ENCODE data around the gene BNC2.

Gene BNC2

DNA sequence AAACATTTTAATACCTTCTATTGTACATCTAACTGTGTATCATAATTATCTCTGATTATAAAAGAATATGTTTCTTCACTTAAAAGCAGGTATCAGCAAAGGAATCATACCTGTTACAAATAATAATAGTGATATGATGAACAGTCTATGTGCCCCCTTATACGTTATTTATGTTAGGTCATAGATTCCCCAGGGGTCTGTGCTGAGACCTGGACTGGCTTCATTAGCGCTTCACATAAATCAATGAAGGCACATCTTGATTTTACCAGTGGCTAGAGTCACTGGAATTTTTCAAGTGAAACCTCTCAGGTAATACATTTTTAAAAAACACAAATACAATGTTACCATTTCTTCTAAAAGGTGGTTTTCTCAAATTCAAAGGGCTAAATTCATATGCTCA, 275.2 kb downstream of the BNC2 start:
- no peak for DNase-seq (ENCODE audit: low spot score)

GRCh38 chr9:16594787-16595186, 275.7 kb downstream of the BNC2 start:
- no peak for DNase-seq (ENCODE audit: low spot score)

GRCh38 chr9:16593746-16594145, 276.7 kb downstream of the BNC2 start:
- DNase-seq (ENCODE audit: low spot score), result no peak

GRCh38 chr9:16591092-16591491, 279.4 kb downstream of the BNC2 start:
- no peak for DNase-seq (ENCODE audit: low spot score)

DNA sequence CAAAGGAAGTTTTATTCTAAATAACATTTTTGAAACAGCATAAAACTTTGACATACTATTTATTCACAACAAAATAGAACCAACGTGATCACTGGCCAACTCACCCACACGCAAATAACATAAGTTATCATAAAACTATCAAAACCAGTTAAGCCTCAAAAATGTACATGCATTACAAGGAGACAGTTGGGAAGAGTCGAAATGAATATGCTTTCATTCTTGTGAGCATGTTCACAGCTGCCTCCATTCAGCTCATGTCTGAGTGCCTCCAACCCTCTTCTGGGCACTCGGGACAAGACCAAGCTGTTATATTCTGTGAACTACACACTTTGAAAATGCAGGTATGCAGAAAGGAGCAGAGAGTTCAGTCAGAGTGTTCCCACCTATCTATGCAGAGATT, 284.9 kb downstream of the BNC2 start:
- DNase-seq (ENCODE audit: low spot score), result no peak

DNA sequence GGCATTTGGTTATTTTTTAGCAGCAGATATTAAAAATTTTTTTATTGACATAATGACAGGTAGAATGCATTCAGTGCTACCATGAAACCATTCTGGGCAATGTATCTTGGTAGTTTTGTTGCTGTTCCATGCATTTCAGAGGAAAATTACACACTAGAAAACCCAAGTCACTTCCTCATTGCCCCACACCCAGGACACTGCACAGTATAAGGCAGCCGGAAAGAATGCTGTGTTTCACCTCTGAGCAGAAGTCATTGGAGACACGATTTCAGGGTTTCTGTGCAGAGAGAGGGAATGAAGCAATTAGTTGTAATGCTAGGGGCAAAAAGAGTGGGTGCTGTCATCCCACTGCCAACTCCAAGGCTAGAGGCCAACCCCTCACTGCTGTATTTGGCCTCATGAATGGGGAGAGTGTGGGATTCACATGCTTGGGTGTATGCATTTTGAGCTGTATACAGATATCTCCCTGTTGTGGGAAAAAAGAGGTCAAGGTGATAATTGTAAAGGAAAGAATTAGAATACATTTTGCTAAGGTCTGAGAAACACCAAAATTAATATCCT, 290.5 kb downstream of the BNC2 start:
- no peak for DNase-seq (ENCODE audit: low spot score)

GRCh38 chr9:16575986-16576245, 294.6 kb downstream of the BNC2 start:
- DNase-seq (ENCODE audit: low spot score), result no peak

DNA sequence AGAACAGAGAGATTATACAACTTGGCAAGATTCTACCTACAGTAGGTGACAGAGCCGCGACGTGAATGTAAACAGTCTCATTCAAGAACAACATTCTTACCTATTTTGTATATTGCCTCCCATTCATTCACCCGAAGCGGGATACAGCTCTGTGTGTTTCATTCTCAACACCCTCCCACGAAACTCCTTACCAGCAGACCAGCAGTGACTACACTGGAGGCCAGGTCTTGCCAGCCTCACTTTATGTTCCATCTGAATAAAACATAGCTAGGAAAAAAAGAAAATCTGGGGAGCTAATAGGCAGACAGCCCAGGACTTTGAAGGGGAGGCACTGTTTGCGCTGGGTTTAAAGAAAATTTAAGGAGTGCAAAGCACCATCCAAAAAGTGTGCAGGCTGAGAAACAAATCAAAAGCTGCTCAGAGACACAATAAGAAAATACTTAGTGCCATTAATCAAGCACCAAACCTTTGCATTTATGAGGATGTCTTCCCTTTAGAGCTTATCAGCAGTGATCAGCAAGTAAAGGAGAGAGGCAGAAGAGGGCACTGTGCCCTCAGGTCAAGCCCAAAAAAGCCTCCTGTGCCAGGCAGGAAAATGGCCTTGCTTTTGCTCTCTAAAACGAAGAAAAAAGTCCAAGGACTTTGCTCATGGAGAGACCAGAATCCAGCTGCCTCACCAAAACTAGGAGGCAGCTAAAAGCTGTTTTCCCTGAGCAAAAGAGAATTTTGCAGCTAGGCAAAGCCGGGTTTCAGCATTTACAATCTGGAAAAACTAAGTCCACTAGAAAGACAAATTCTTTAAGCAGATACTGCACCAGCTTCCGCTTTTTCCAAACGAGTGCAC, 295.1 kb downstream of the BNC2 start:
- DNase-seq (ENCODE audit: low spot score), result no peak

DNA sequence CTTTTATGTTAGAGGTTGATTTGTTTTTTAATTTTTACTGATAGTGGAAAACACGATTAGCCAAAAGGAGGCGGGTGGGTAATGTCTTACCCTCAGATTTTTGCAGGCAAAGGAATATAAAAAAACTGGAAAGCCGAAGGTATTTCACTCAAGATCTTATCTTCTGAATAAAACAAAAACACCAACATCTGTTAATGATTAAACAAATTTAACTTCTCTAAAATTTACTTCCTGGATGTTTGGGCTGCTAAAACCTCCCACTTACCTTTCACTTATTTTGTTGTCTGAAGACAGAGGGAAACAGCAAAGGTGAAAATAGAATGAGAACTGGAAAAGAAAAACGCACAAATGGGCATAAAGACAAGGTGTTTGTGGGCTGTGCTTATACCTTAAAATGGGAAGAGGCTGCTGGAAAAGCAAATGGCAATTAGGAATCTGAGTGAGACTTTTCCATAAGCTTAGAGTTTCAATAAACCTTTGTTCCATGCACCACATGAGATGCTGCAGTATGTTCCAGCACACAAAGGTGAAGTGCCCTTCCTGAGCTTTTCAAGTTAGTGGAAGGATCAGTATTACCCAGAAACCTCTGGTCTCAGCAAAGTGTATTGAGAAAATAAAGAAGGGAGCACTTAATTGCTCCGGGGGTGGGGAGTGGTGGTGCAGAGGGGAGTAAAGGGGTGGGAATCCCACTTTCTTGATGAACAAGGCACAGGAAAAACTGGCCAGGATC, 298.3 kb downstream of the BNC2 start:
- DNase-seq (ENCODE audit: low spot score), result no peak

GRCh38 chr9:16571127-16571802, 299.2 kb downstream of the BNC2 start:
- no peak for DNase-seq (ENCODE audit: low spot score)

DNA sequence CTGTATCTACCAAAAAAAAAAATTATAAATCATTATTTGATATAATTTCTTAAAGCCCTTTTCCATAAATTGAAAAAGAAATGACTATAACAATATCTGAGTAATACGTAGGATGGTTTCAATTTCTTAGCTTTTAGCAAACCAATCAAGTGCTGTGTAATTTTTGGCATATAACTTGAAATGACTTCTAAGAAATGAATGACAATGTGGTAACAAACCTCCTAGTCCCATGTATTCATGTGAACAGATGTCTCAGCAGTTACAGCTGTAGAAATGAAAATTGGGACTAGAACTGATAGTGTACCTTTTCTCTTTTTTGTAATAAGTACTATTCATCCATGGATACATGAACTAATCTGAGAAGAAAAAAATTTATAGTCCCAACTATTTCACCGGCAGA, 307.0 kb downstream of the BNC2 start:
- DNase-seq (ENCODE audit: low spot score), result no peak

DNA sequence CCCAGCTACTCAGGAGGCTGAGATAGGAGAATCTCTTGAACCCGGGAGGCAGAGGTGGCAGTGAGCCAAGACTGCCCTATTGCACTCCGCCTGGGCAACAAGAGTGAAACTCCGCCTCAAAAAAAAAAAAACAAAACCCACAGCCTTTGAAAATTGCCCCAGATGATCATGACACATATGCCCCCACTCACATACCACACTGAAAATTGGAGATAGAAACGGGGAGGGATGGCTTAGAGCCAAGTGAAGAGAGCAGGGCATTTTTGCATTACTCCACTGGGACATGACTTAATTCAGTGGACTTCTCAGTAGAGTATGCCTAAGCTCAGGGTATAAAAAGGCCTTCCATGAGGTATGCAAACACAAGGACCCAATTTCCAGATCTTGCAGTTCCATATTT, 309.3 kb downstream of the BNC2 start:
- no peak for DNase-seq (ENCODE audit: low spot score)

DNA sequence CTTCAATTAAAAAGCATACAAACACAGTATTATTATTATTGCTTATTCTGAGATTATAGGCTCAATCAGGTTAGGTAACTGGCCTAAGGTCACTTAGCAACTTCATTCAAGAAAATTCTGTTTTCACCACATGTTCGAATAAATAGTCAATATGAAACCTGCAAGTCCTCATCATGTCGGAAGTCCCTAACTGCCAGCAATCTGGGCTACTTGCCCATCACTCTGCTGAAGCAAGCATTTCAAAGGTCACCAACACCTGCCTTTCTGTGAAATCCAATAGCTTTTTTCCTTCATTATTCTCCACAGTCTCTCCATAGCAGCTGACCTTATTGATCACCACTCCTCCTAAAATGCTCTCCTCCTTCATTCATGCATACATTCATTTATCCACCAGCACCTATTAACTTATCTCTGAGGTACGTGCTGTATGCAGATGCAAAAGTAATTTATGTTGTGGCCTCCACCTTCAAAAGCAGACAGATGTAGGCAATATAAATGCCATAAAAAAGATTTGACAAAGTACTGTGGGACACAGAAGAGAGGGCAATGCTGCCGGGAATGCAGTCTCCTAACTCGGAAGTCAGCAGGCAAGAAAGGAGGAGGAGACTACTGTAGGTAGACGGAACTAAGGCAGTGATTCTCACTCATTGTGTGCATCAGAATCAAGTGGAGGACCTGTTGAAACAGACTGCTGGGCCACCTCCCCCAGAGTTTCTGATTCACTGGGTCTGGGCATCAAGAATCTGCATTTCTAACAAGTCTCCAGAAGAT, 310.9 kb downstream of the BNC2 start:
- no peak for DNase-seq (ENCODE audit: low spot score)

DNA sequence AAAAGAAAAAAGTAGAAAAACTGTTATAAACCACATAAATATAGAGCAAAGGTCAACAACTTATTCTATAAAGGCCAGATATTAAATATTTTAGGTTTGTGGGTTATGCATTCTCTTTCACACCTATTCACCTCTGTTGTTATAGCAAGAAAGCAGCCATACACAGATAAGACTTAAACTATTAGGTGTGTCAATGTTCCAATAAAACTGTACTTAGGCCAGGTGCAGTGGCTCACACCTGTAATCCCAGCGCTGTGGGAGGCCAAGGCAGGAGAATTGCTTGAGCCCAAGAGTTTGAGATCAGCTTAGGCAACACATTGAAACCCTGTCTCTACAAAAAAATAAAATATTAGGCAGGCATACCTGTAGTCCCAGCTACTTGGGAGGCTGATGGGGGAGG, 314.7 kb downstream of the BNC2 start:
- DNase-seq (ENCODE audit: low spot score), result no peak

DNA sequence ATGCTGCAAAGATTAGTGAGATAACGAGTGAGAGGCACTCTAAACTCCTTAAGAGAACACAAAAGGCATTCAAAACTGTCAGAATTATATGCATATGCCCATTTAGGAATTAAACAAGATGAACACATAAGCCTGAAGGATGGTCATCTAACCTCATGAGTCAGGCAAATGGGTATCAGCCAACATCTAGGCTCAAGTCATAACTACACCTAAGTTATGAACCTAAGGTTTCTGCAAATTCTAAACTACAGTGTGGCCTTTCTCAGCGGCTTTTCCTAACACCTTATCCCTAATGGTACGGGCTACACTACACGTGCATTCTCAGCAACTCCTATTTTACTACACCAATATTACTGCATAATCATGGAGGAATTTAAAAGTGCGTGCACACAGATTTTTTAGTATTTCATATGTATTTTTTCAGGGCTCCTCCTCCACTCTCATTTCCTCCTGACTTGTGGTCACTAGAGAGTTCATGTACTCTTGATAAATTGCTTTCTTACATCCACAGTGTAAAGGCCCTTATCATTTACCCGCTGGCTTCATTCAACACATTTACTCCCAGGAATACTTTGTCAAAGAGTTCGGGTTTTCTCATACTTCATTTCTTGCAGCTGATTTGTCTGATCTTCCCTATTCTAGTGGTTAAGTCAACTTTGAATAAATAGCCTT, 316.5 kb downstream of the BNC2 start:
- no peak for DNase-seq (ENCODE audit: low spot score)

GRCh38 chr9:16552252-16552651, 318.2 kb downstream of the BNC2 start:
- no peak for DNase-seq (ENCODE audit: low spot score)

DNA sequence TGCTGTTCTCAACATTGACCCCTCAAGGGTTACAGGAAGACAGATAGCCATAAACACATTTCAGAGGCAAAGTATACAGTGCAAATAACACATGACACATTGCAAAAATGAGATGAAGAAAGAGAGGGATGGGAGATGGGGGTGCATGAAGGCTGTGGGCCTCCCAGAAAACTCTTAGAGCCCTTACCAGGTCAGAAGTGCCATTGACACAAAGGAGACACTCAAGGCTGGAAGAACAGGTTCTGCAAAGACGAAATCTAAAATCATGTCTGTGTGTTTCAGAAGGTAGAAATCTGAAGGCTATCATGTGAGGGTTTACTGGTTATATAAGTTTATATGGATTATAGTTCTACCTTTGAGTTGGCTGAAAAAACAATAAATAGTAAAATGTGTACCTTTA, 318.8 kb downstream of the BNC2 start:
- DNase-seq (ENCODE audit: low spot score), result no peak

DNA sequence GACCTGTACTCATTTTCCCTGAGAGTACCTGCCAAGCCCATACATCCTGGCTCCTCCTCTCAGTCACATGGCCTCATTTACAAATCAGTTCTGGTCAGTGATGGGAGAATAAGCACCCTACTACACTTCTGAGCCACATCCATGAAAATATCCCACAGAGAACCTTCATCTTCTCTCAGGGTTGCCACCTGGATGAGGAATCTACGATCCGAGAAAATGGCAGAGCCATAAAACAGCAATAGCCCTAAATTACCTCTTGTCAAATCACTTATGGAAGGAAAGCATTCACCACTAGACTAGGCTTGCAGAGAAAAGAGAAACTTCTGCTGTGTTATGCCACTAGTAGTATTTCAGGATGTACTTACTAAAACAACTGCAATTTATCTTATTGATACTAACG, 324.8 kb downstream of the BNC2 start:
- no peak for DNase-seq (ENCODE audit: low spot score)

DNA sequence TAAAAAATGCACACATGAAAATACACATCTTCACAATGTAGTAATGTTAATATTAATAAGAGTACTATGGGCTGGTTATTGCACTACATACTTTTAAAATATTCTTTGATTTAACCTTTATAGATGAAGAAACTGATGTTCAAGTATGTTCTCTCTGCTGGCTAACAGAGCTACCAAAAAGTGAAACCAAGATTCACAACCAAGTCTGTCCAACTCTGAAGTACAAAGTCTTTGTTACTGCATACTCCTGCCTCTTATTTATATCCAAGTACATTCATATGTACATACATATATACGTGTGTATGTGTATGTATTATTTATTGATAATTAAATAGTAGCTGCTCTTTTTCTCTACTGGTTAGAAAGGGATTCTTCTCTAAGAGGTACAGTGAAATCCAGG, 325.6 kb downstream of the BNC2 start:
- DNase-seq (ENCODE audit: low spot score), result no peak

DNA sequence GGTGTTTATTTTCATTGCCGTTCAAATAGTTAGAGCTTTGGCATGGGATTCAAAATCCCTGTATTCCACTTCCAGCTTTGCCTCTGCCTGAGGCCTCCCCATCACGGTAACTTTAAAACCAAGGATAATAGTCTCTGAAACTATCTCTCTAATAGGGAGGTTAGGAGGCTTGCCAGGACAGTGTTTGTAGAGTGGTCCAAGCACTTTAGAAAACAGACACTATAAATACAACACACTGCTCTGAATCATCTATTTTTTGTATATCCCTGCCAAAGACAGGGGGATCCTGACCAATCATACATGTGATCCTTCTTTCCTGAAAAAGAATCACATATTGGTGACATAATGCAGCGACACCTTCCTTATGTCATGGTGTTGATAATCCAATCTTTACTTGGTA, 326.8 kb downstream of the BNC2 start:
- DNase-seq (ENCODE audit: low spot score), result no peak

- DNase-seq (ENCODE audit: low spot score), result no peak
Measured at GRCh38 chr9:16543225-16543624, 327.2 kb downstream of the BNC2 start.

DNA sequence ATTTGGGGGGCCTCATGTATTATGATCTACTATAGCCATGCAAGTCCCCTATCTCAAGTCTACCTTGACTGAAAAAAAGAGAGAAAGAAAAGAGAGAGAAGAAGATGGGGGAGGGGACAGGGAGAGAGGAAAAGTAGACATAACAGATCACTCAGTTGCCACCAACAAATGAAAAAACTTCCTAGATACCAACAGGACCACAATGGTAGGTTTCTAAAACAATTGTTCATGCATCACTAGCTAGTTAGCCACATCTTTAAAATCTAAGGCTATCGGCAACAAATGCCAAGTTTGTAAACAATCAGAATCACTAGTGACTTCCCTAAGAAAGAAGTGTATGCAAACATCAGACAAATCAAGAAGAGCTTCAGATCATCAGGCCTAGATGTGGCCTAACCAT, 328.2 kb downstream of the BNC2 start:
- DNase-seq (ENCODE audit: low spot score), result no peak

Data from COLO829 (cell line).